Trophoblast cell (in vitro differentiated cells and primary cell): ENCODE results near the gene OR1Q1. TPM values are rescaled to one million over a fixed set of nuclear protein-coding genes. Genes with fewer than 3 reads are reported as not detected.

Source experiments
- DNase-seq, 2 donors: peaks; one replicate each; pipeline ENCODE4 v3.0.0-alpha.2; 2016
- H2AFZ ChIP-seq: 2 replicates; pipeline ENCODE4 v1.6.1; 2013; ENCODE audit warnings: low read length, moderate library complexity, mild to moderate bottlenecking; ENCODE audit not compliant: insufficient read depth, poor library complexity
- H2AK5ac ChIP-seq: 2 replicates; pipeline ENCODE4 v1.6.1; 2013; ENCODE audit warnings: mild to moderate bottlenecking, low read length
- H2BK120ac ChIP-seq: 2 replicates; pipeline ENCODE4 v1.6.1; 2013; ENCODE audit warnings: low read length, mild to moderate bottlenecking, moderate library complexity; ENCODE audit not compliant: insufficient read depth, poor library complexity
- H2BK12ac ChIP-seq: 2 replicates; pipeline ENCODE4 v1.6.1; 2013; ENCODE audit warnings: mild to moderate bottlenecking, low read length, moderate library complexity
- H2BK5ac ChIP-seq: 2 replicates; pipeline ENCODE4 v1.6.1; 2013; ENCODE audit warnings: low read length, low read depth, moderate library complexity, mild to moderate bottlenecking; ENCODE audit not compliant: poor library complexity
- H3K14ac ChIP-seq: 2 replicates; pipeline ENCODE4 v1.6.1; 2013; ENCODE audit warnings: mild to moderate bottlenecking, low read length
- H3K18ac ChIP-seq: 2 replicates; pipeline ENCODE4 v1.6.1; 2013; ENCODE audit warnings: mild to moderate bottlenecking, low read length
- H3K23ac ChIP-seq: 2 replicates; pipeline ENCODE4 v1.6.1; 2013; ENCODE audit warnings: low read length
- H3K27ac ChIP-seq: 2 replicates; pipeline ENCODE4 v1.5.1; 2013; ENCODE audit warnings: low read depth, mild to moderate bottlenecking, inconsistent platforms, low read length, moderate library complexity
- H3K27me3 ChIP-seq: 2 replicates; pipeline ENCODE4 v1.6.1; 2013; ENCODE audit warnings: inconsistent platforms, mild to moderate bottlenecking, low read length, moderate library complexity; ENCODE audit not compliant: insufficient read depth
- H3K36me3 ChIP-seq, 2 experiments: 1 replicate in 1 of 2; 2 replicates in 1 of 2; pipeline ENCODE4 v1.6.1; 2013; ENCODE audit warnings: low read length in 2 of 2, mild to moderate bottlenecking in 2 of 2, moderate library complexity in 1 of 2; ENCODE audit not compliant: insufficient read depth in 2 of 2, control insufficient read depth in 1 of 2
- H3K4ac ChIP-seq: 2 replicates; pipeline ENCODE4 v1.6.1; 2013; ENCODE audit warnings: low read depth, mild to moderate bottlenecking, low read length, moderate library complexity
- H3K4me1 ChIP-seq, 2 experiments: 1 replicate in 1 of 2; 2 replicates in 1 of 2; pipeline ENCODE4 v1.6.1; 2013; ENCODE audit warnings: low read length in 2 of 2, mild to moderate bottlenecking in 2 of 2, moderate library complexity in 1 of 2; ENCODE audit not compliant: insufficient read depth in 2 of 2, control insufficient read depth in 1 of 2
- H3K4me2 ChIP-seq: 2 replicates; pipeline ENCODE4 v1.6.1; 2013; ENCODE audit warnings: inconsistent platforms, mild to moderate bottlenecking, low read length, moderate library complexity
- H3K4me3 ChIP-seq: 2 replicates; pipeline ENCODE4 v1.5.1; 2013; ENCODE audit warnings: mild to moderate bottlenecking, low read depth, low read length, inconsistent platforms
- H3K79me1 ChIP-seq: one replicate; pipeline ENCODE4 v1.6.1; 2013; ENCODE audit warnings: low read length
- H3K79me2 ChIP-seq: 2 replicates; pipeline ENCODE4 v1.6.1; 2013; ENCODE audit warnings: low read length, mild to moderate bottlenecking; ENCODE audit not compliant: control insufficient read depth, insufficient read depth, poor library complexity
- H3K9ac ChIP-seq: 2 replicates; pipeline ENCODE4 v1.6.1; 2013; ENCODE audit warnings: mild to moderate bottlenecking, low read length
- H3K9me3 ChIP-seq: 2 replicates; pipeline ENCODE4 v1.6.1; 2013; ENCODE audit warnings: low read depth, mild to moderate bottlenecking, control low read depth, inconsistent platforms, low read length; ENCODE audit not compliant: insufficient read depth
- H4K12ac ChIP-seq: 2 replicates; pipeline ENCODE4 v1.6.1; 2013; ENCODE audit warnings: low read depth, mild to moderate bottlenecking, low read length, moderate library complexity
- H4K8ac ChIP-seq: 2 replicates; pipeline ENCODE4 v1.6.1; 2013; ENCODE audit warnings: low read depth, mild to moderate bottlenecking, low read length, moderate library complexity
- H4K91ac ChIP-seq: one replicate; pipeline ENCODE4 v1.6.1; 2013; ENCODE audit warnings: low read depth, mild to moderate bottlenecking, low read length, moderate library complexity
- WGBS: extraction: QIAGEN DNeasy Blood & Tissue Kit; methylation state at CpG from one replicate; pipeline ENCODE4 v1.1.7; 2013; ENCODE audit warnings: missing lambda C conversion rate; ENCODE audit not compliant: insufficient read length, insufficient coverage; ENCODE audit errors: extremely low coverage; 5-methylcytosine and 5-hydroxymethylcytosine counted together
- polyA plus RNA-seq: library from polyadenylated mRNA; stranded (reverse); fragments of 200-250 nt; gene quantifications from 2 replicates; pipeline ENCODE4 v1.2.3, GENCODE V29; 2013

OR1Q1 gene
- polyA plus RNA-seq, result not detected in 2 replicates

- Histone ChIP-seq H3K18ac (no peak within 1 kb of the TSS), H3K23ac (peak within 1 kb of the TSS; percentile 36), H3K9ac (no peak within 1 kb of the TSS), H4K8ac (no peak within 1 kb of the TSS), H2AK5ac (no peak within 1 kb of the TSS), H3K9me3 (peaks cover 15% of the 10 kb centered on the region), H2BK120ac (no peak within 1 kb of the TSS), H3K4ac (no peak within 1 kb of the TSS), H3K14ac (no peak within 1 kb of the TSS), H2BK5ac (no peak within 1 kb of the TSS), H4K91ac (no peak within 1 kb of the TSS), H3K27ac (no peak within 1 kb of the TSS), H3K4me3 (no peak within 1 kb of the TSS), H3K79me2 (no peaks in the 10 kb centered on the region), H3K4me1 (no peaks in the 10 kb centered on the region), H3K4me2 (no peak within 1 kb of the TSS), H3K36me3 (no peaks in the 10 kb centered on the region), H4K12ac (no peak within 1 kb of the TSS), H2BK12ac (no peak within 1 kb of the TSS), H3K79me1 (no peaks in the 10 kb centered on the region), H2AFZ (no peak within 1 kb of the TSS), H3K27me3 (no peaks in the 10 kb centered on the region)
- no CpG with 5 or more reads among the region's 1 CpG for WGBS
- DNase-seq, result no peak
Measured at GRCh38 chr9:122614362-122614761, at the start of gene OR1Q1. OR1Q1 (plus strand) TSS chr9:122614738; CDS start chr9:122614738, 0 bp downstream.

- Histone ChIP-seq H3K27me3 (no peaks in the 10 kb centered on the region), H3K14ac (no peak overlapping the region), H2BK120ac (no peak overlapping the region), H3K18ac (no peak overlapping the region), H2BK5ac (no peak overlapping the region), H3K36me3 (no peaks in the 10 kb centered on the region), H3K23ac (no peak overlapping the region), H3K4me3 (no peak overlapping the region), H3K9ac (no peak overlapping the region), H3K27ac (no peak overlapping the region), H4K8ac (no peak overlapping the region), H2BK12ac (no peak overlapping the region), H2AFZ (no peak overlapping the region), H3K9me3 (peaks cover 15% of the 10 kb centered on the region), H4K91ac (no peak overlapping the region), H3K79me1 (no peaks in the 10 kb centered on the region), H4K12ac (no peak overlapping the region), H3K4ac (no peak overlapping the region), H2AK5ac (no peak overlapping the region), H3K4me1 (no peaks in the 10 kb centered on the region), H3K79me2 (no peaks in the 10 kb centered on the region), H3K4me2 (no peak overlapping the region)
- WGBS, result no CpG with 5 or more reads among the region's 4 CpGs
- DNase-seq, result peak; percentile 41 to 56
Measured at GRCh38 chr9:122567901-122568300, 46.6 kb upstream of the OR1Q1 start.

- Histone ChIP-seq H3K9ac (no peak overlapping the region), H3K14ac (no peak overlapping the region), H3K4me3 (no peak overlapping the region), H3K4me2 (no peak overlapping the region), H4K91ac (no peak overlapping the region), H3K23ac (no peak overlapping the region), H3K9me3 (peaks cover 12% of the 10 kb centered on the region), H3K79me2 (no peaks in the 10 kb centered on the region), H2BK12ac (no peak overlapping the region), H2AK5ac (no peak overlapping the region), H3K36me3 (no peaks in the 10 kb centered on the region), H3K4ac (no peak overlapping the region), H4K12ac (no peak overlapping the region), H3K27ac (no peak overlapping the region), H3K18ac (no peak overlapping the region), H4K8ac (no peak overlapping the region), H2AFZ (no peak overlapping the region), H2BK5ac (no peak overlapping the region), H2BK120ac (no peak overlapping the region), H3K27me3 (no peaks in the 10 kb centered on the region), H3K4me1 (no peaks in the 10 kb centered on the region), H3K79me1 (no peaks in the 10 kb centered on the region)
- no CpG with 5 or more reads among the region's 2 CpGs for WGBS
- peak in 1 of 2 donors; percentile 42 for DNase-seq
Measured at GRCh38 chr9:122572456-122572855, 42.1 kb upstream of the OR1Q1 start.

GRCh38 chr9:122579874-122580273, 34.7 kb upstream of the OR1Q1 start:
- no peak overlapping the region for H3K4me3 ChIP-seq
- no peak overlapping the region for H3K4ac ChIP-seq
- H2AFZ ChIP-seq, result no peak overlapping the region
- no peak overlapping the region for H4K8ac ChIP-seq
- H3K4me1 ChIP-seq, result no peaks in the 10 kb centered on the region
- H2AK5ac ChIP-seq, result no peak overlapping the region
- no peak overlapping the region for H3K14ac ChIP-seq
- H3K9ac ChIP-seq, result no peak overlapping the region
- H3K79me1 ChIP-seq, result no peaks in the 10 kb centered on the region
- no peak overlapping the region for H3K27ac ChIP-seq
- H3K27me3 ChIP-seq, result no peaks in the 10 kb centered on the region
- no peak overlapping the region for H3K23ac ChIP-seq
- peaks cover 3% of the 10 kb centered on the region for H3K9me3 ChIP-seq
- H3K79me2 ChIP-seq, result no peaks in the 10 kb centered on the region
- H2BK5ac ChIP-seq, result no peak overlapping the region
- WGBS, result no CpG with 5 or more reads among the region's 5 CpGs
- H3K18ac ChIP-seq, result no peak overlapping the region
- DNase-seq, result peak in 1 of 2 donors; percentile 46
- H2BK12ac ChIP-seq, result no peak overlapping the region
- no peak overlapping the region for H2BK120ac ChIP-seq
- no peak overlapping the region for H4K12ac ChIP-seq
- no peaks in the 10 kb centered on the region for H3K36me3 ChIP-seq
- H3K4me2 ChIP-seq, result no peak overlapping the region
- no peak overlapping the region for H4K91ac ChIP-seq
